NCI-H2171 (cell line): ENCODE measurements around the gene GTF2A1.

Experiments
- DNase-seq: peaks from one replicate; lab custom pipeline; 2025; lab: John Stamatoyannopoulos, UW

The GTF2A1 gene

DNA sequence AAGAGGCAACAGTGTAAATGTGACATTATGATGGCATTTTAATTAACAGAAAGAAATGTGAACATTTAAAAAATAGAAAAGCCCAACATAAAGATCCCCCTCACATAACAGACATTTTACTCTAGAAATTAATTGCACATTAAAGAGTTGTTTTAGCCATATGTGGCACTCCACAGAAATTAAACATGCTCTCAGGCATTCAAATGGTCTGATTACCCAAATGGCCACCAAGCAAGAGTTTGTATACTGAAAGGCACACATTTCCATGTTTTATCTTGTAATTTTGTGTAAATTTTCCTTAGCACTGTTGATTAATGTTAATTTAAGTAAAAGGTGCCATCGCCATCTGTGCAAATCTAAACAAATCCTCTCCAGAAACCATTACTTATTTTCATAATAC, 43.5 kb downstream of the GTF2A1 start:
- DNase-seq, result no peak

DNA sequence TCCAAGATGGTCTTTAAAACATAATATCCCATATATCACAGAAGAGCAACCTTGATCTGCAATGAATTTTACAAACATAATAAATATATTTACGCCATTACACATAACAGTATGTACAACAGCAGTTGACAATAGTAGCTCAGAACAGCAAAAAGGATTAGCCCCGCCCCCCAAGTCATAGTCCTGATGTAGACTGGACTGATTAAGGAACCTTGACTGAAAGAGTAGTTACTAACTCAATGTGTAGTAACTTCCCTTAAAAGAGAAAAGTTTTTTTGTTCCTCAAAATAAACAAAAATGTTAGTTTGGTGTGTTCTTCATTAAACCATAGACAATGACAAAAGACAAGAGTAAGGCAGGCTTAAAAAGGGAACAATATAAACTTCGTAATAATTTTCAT, 44.5 kb downstream of the GTF2A1 start:
- DNase-seq, result no peak

DNA sequence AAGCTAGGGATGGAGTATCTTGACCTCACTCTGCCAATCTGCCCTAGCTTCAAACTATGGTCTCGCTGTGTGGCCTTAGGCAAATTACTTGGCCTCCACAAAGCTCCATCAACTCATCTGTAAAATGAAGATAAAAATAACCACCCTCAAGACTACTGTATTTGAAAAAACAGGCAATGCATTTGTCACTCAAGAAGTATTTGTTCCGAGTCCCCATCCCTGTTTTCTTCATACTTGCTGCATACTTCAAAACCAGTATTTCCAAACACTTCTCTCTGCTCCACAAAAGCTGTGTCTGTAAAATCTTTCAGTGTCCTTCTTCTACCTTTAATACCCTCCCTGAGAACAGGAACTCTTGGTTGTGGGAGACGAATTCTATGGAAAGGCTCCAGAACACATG, 47.9 kb downstream of the GTF2A1 start:
- DNase-seq, result no peak

DNA sequence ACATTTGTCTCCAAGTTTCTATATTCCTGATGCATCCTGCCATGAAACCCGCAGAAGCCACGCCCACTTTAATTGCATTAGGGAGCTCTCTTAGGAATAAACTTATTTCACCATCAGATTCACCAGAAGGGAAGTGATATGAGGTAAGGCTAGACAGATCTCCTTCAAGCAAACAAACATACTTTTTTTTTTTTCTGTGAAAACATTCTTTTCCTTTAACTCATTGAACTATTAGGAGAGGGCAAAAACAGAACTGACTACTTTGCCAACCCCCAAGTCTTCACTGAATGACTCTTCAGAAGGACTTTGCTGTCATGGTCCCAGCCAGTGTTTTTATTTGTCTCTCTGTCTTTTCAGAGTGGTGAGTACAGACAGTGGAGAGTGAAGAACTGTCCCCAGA, 48.4 kb downstream of the GTF2A1 start:
- no peak for DNase-seq

DNA sequence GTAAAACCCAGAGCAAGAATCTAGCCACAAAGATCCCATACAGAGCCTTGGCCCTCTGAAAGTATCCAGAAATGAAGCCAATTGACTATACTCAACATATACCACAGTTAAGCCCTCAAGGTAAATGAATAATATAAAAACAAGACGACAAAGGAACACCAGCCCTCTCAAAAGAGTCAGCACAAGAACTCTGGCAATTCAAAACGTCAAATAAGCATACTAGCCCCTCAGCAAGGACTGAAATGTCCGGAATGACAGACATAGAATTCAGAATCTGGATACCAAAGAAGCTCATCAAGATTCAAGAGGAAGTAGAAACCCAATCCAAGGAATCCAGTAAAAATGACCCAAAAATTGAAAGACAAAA, 49.9 kb downstream of the GTF2A1 start:
- no peak for DNase-seq

DNA sequence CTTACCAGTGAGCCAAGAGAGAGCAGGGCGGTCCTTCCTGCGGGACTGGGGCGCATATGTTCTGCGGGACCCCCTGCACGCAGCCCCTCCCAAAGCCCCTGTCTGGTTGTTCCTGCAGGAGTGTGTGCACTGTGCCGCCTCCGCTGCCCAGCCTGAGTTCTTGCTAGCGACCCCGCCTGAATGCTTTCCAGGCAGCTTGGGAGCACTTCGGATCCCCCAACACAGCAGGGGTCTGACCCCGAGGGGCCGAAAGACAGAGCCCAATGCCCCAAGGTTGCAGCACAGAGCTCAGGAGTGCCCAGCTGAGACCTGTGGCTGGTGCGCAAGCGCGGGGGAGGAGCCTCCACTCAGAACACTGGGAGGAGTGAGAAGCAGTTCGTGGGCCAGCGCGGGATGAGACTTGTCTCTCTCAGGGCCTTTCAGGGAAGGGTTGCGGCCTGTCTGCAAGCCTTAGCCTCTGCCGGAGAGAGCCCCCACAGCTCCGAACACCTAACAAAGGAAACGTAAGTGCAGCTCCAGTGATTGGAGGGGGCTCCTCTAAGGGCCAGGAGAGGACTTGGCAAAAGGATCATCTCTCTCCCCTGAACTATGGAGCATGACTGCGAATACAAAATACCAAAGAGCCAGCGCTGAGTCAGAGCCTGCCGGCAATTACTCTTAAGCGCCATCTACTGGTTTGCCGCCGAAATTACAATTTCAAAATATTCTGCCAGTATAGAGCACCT, 50.5 kb downstream of the GTF2A1 start:
- peak; percentile 91 for DNase-seq

DNA sequence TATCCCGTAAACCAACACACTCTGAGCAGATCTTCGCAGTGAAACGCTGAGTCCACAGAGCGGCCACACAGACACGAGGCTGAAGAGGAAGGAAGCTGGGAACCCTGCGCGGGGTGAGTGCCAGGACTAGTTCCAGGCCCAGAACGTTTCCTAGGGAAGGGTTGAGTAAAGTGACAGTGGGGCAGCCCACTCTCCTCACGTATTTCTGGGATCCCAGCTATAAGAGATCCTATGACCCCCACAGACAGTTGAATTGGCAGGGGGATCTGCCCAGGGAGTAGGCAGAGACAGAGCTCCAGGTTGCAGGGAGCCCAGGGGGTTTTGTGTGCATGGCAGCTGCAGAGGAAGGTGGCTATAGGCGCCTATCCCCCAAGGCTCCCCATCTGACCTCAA, 51.1 kb downstream of the GTF2A1 start:
- DNase-seq, result peak; percentile 28

DNA sequence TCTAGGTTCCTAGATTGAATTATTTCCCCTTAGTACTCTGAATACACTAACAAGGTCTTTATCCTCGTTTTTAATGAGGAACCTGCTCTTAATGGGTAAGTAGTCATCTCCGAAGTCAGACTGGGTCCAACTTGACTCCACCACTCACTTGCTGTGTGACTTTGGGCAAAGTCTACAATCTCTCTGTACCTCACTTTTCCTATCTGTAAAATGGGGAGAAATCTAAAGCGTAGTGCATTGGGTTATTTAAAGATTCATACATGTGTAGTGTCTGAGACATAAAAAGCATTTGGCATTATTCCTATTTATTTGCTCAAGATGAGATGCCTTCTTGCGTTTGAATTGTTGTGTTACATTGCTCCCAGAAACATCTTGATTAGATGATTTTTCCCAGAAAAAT, 51.5 kb downstream of the GTF2A1 start:
- DNase-seq, result no peak

DNA sequence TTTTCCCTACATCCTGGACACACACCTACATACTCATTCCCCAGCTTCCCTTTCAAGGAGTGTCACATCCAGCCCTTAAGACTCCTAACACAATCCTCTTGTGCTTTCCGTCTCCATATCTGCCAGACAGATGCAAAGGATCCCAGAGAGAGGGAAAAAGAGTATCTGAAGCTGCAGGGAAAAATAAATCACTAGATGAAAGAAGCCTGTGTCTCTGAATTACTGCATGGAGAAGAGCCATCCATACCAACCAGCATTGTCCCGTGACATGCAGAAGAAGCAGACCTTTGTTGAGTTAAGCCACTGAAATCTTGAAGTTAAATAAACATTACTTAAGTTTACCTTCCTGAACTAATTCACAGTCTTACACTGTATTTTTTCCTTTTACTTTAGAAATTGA, 54.6 kb downstream of the GTF2A1 start:
- no peak for DNase-seq

DNA sequence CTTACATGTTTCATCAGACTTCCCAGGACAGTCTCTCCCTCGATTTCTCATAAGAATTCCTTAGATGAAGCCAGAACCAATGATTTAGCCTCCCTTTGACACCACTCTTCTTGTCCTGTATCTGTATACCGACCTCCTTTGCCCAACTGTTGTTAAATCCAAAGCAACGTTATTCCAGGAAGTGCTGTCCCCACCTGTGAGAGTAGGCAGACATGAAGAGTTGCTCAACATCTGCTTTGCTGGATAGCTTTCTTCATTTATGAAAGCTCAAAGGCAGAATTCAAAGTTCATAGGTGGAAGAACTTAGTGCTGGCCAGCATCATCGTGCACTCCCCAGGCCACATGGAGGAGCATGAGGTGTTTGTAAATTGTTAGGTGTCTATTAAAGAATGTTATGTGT, 55.6 kb downstream of the GTF2A1 start:
- DNase-seq, result no peak

DNA sequence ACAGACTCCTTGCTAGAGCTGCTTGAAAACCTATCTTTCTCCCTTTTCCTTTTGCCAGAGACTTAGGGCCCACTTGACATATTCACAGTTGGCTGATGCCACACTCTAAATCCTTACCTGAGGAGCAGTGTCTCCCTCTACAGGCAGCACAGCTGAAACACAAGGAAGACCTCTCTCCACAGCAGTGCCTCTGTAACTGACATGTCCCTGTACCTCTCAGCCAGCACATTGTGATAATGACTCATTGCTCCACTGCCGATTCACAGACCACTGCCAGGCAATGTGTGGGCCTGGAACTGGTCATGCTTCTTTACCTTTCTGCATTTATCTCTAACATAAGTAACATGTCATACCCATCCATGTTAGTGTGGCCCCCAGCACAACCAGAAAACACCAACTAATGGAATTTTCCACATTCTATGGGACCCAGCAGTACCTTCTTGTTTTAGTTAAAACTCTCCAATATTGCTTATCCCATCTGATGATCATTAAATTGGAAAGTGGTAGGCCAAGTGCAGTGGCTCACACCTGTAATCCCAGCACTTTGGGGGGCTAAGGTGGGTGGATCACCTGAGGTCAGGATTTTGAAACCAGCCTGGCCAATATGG, 56.5 kb downstream of the GTF2A1 start:
- DNase-seq, result peak; percentile 64

DNA sequence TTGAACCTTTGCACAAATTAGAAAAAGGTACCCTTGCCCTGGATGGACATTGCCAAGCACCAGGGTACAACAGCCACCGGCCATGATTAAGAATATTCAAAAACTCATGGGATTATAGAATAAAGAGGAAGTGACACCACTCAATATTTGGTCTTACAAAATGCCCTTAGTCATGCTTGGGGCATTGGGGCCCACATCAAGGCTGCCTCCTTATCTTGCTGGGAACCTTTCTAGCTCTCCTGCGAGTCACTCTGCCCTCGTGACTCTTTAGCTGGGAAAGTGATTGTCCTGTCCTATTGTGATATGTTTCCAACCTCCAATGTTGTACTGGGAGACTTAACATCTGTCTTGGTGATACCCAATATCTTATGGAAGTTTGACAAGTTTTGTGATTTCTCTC, 57.8 kb downstream of the GTF2A1 start:
- DNase-seq, result no peak

DNA sequence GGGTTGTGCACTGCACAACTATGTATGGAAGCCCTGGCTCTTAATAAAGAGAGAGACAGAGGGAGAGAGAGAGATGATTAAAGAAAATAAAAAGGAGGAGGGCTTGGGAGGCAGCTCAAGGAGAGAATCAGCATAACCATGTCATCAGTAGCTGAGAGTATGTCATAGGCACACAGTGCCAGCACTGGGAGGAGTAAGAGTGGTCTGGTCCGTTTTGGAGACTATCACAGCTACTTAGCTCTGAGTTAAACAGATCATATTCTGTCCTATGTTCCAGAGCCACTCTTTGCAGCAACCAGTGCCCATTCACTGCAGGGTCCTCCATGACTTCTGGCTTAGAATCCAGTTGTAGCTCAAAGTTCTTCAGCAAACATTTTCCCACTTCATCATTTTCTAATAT, 59.0 kb downstream of the GTF2A1 start:
- DNase-seq, result no peak

DNA sequence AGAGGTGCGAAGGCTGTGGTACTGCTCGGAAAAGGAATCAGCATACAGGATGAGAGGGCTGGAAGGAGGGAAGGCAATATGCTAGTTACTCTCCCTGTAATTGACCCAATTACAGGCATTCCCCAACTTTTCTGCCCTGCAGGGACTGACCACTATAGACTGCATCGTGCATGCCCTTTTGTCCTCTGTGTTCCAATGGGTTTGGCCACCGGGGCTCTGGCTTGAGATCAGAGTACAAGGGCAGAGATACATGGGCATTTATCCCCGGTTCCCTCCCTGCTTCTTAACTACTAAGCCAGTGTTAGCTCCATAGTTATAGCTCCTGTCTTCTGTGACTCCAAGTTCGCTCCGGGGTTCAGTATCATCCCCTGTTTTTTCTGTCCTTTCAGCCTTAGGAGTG, 59.7 kb downstream of the GTF2A1 start:
- no peak for DNase-seq

DNA sequence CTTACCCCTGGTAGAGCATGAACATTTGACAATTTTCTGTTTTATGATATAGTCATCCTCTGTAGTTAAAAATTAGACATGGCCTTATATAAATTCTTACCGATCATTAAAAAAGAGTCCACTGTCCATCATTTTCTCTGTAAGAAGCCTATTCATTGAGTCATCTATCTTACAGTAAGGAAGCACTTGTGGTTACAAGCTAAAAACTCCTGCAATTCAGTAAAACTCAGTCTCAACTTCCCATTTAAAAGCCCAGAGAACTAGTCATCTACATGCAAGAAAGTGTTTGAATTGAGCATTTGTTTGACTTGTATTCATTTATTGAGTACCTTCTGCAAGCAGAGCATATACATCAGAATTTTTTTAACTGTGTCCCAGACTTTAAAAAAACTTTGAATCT, 63.3 kb downstream of the GTF2A1 start:
- DNase-seq, result no peak

DNA sequence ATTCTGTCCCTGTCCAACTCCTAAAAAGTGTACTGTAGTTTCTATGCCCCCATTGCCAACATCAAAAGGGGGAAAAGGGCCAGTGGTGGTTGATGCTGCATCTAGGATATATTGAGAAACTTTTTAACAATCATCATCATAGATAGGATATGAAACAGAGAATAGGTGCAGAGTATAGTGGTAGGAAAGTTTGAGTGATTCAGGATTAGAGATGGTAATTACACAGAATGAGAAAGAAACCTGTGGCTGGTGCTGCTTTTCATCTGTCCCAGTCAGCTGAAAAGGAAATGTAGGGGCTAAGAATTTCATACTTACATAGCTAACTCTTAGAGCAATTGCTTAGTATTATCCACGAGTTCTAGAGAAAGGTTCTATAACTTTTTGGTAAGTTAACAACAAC, 67.6 kb downstream of the GTF2A1 start:
- DNase-seq, result no peak

DNA sequence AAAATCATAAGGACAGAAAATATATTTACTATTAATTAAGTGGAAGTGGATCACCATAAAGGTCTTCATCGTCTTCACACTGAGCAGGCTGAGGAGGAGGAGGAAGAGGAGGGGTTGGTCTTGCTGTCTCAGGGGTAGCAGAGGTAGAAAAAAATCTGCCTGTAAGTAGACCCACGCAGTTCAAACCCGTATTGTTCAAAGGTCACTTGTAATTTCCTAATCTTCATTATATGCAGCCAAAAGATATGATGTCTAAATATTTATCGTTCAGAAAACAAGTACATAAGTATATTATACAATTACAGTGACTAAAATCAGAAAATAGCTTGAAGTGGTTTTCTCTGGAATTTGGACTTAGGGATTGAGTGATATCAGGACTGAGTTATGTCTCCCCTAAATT, 72.1 kb downstream of the GTF2A1 start:
- DNase-seq, result no peak

DNA sequence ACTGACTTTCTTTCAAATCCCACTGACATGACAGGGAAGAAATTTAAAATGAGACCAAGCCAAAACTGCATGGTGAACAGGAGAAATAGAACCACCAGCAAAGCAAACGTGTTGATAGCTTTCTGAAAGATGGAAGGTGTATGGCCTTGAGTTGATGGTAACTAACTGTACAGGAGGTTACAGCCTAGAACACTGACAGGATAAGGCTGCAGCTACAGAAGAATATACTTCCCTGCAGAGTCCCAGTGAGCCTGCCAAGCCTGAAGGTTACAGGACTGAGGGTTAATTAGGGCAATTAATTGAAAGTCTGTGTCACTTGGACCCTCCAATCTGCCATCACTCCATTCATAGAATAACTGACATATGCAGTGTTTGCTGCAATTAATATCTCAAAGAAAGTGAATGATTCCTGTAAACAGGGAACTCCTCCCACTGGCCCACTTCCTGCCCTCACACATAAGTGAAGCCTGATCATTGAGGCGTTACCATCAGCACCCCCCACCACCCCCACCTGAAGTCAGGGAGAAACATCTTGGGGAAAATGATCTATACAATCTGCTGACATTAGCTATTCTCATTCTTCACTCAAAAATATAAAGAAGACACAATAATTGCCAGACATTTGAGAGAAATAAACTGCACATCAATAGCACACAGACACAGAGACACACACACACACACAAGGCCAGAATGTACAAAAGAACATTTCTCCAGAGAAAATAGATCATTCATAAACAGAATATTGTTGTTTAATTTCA, 73.4 kb downstream of the GTF2A1 start:
- DNase-seq, result no peak

DNA sequence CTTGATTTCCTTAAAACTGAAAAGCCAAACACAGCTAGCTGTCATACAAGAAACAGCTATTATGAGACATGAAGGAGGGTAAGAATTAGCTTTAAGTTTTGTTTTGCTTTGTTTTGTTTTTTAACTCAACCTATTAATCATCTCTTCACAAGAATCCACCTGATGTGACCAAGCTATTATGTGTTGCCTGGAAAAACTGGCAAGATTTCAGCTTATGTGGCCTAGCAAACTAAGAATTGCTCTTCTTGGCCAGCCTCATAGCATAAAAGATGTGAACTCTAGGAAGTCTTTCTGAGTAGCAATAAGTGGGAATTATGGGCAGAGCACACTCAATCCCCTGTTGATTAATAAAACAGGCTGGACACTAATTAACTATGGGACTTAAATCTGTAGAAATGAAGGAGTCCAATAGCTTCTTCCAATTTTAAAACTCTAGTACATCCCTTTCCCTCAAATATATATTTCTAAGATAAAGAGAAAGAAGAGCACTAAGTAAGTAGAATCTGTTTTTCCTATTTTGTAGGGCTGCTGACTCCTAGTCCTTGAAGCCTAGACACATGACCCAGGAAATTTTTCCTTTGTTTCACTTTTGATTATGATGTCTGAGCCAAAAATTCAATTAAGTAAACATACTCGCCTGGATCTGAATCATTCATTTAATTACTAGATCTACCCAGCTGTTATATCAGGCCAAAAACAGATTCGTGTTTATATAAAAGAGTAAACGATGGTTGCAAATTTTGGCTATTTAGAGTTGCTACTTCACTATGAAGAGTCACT, 75.7 kb downstream of the GTF2A1 start:
- DNase-seq, result no peak

DNA sequence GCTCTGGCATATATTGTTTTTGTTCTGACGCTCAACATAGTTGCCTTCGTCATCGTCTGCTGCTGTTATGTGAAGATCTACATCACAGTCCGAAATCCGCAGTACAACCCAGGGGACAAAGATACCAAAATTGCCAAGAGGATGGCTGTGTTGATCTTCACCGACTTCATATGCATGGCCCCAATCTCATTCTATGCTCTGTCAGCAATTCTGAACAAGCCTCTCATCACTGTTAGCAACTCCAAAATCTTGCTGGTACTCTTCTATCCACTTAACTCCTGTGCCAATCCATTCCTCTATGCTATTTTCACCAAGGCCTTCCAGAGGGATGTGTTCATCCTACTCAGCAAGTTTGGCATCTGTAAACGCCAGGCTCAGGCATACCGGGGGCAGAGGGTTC, 77.0 kb downstream of the GTF2A1 start:
- no peak for DNase-seq

DNA sequence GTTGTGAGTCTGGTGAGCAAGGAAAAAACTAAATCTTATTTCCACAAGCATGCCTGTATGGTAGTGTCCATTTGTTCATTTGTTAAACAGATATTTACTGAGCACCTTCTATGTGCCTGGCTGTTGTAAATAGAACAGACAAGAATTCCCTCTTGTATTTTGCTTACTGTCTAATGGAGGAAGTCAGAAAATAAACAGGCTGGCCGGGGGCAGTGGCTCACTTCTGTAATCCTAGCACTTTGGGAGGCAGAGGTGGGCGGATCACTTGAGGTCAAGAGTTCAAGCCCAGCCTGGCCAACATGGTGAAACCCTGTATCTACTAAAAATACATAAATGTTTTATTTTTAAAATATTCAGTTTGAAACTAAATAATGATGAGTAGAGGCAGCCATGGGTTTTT, 79.3 kb downstream of the GTF2A1 start:
- no peak for DNase-seq

DNA sequence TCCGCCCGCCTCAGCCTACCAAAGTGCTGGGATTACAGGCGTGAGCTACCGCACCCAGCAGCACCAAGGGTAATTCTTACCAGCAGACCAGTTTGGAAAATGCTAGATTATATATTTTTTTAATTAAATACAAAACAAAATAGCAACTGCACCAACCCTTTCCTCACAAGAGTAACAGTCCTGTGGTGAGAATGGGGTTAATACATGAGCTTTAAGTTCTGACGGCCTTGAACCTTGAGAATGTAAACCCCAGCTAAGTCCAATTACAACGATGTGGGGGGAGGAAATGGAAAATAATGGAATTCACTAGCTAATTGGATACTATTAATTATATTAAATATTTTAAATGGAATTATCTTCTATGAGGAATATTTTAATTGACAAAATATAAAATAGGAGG, 82.3 kb downstream of the GTF2A1 start:
- no peak for DNase-seq

DNA sequence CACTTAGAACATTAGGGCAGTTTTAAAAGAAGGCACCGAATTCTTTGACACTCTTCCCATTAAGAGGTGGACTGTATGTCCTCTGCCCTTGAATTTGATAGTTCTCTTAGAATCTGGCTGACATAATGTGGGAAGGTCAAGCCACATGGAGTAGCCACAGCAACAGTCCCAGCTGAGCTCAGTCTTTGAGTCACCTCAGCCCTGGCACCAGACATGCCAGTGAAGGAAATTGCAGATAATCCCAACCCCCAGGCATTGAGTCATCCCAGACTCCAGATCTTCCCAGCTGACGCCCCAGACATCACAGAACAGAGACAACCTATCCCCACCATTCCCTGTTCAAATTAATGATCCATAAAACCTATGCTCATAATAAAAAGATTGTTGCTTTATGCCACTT, 83.4 kb downstream of the GTF2A1 start:
- no peak for DNase-seq
